ENCODE measurements around the gene ADAMTS8. TPM values are rescaled to one million over a fixed set of nuclear protein-coding genes. Genes with fewer than 3 reads are reported as not detected.

Gene ADAMTS8
- total RNA-seq, 1 donor from 2014 or later: not detected

DNA sequence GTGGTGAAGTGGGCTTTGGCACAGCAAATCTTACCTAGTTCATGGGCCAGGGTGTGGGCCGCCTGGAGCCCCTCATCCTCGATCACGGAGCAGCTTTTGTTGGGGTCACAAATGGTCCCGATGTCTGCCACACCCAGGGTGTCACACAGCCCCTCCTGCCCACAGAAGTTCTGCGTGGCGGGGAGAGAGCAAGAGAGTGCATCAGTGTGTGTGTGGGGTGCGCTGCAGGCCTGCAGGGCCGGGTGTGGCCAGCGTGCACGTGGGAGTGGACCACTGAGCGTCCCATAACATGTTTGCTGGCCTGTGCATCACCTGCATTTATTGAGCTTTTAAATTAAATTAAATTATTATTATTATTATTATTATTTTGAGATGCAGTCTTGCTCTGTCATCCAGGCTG lies 11.5 kb downstream of the ADAMTS8 start:
- intact Hi-C loops (cut with micrococcal nuclease): no loop called here
- Mint-ChIP-seq H3K9me3 (no peaks in the 10 kb centered on the region), H3K27me3 (ENCODE audit: low read depth) (peaks cover 10% of the 10 kb centered on the region), H3K4me3 (ENCODE audit: low read depth) (no peak overlapping the region), H3K27ac (no peak overlapping the region), H3K36me3 (ENCODE audit: low read depth) (no peaks in the 10 kb centered on the region), H3K4me1 (ENCODE audit: low read depth) (peaks cover 2% of the 10 kb centered on the region)
- no peak for DNase-seq (ENCODE audit: low spot score)

DNA sequence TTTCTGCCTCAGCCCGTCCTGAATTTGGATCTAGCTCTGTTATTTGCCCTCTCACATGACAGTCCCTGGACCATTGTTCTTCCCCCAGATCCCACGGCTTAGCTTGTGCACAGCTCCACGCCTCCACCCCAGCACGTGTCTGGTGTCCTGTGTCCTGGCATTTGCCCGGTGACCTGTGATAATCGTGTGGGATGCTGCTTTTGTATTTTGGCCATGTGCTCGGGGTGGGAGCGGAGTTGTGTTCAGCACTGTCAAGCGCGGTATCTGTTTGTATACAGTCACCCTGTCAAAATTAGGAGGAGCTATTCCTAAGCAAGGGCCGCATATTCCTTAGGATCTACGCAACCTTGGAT lies 11.9 kb downstream of the ADAMTS8 start:
- Mint-ChIP-seq H3K27ac (no peak overlapping the region), H3K27me3 (ENCODE audit: low read depth) (peaks cover 10% of the 10 kb centered on the region), H3K36me3 (ENCODE audit: low read depth) (no peaks in the 10 kb centered on the region), H3K4me3 (ENCODE audit: low read depth) (no peak overlapping the region), H3K9me3 (no peaks in the 10 kb centered on the region), H3K4me1 (ENCODE audit: low read depth) (peaks cover 2% of the 10 kb centered on the region)
- intact Hi-C loops (cut with micrococcal nuclease): no loop called here
- no peak for DNase-seq (ENCODE audit: low spot score)

DNA sequence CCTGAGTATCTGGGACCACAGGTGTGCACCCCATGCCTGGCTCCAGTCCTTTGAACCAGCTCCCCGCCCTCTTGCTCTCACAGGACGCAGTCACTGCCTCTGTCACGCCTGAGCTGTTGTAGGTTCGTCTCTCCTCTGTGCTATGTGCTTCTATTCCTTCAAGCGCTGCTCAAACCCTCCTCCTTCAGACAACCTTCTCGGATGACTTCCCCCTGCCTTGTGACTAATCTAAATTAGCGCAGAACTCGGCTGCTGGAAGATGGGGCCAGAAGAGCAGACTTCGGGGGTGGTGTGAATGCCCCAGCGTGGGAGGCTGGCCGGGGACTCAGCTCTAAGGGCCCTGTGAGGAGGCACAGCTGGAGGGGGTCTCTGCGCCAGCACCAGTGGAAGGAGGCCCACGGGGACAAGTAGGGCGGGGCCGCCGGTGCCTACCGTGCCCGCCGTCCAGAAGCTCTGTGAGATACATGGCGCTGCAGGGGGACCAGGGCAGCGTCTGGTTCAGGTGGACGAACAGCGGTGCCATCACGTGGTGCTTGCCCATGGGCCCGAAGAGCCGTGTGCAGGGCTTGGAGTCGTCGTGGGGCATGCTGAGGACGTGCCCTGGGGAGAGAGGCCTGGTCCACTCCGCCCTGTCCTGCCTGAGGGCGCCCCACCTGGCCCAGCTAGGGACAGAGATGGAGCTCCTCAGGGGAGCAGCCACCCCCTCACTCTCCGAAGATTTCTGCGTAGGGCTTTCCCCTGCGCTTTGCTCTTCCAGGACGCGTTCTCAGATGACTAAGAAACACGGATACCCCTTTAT lies 12.5 kb downstream of the ADAMTS8 start:
- Mint-ChIP-seq H3K27me3 (ENCODE audit: low read depth) (peaks cover 9% of the 10 kb centered on the region), H3K4me1 (ENCODE audit: low read depth) (peaks cover 2% of the 10 kb centered on the region), H3K27ac (no peak overlapping the region), H3K9me3 (no peaks in the 10 kb centered on the region), H3K4me3 (ENCODE audit: low read depth) (no peak overlapping the region), H3K36me3 (ENCODE audit: low read depth) (no peaks in the 10 kb centered on the region)
- intact Hi-C loops (cut with micrococcal nuclease): no loop called here
- DNase-seq (ENCODE audit: low spot score): no peak

DNA sequence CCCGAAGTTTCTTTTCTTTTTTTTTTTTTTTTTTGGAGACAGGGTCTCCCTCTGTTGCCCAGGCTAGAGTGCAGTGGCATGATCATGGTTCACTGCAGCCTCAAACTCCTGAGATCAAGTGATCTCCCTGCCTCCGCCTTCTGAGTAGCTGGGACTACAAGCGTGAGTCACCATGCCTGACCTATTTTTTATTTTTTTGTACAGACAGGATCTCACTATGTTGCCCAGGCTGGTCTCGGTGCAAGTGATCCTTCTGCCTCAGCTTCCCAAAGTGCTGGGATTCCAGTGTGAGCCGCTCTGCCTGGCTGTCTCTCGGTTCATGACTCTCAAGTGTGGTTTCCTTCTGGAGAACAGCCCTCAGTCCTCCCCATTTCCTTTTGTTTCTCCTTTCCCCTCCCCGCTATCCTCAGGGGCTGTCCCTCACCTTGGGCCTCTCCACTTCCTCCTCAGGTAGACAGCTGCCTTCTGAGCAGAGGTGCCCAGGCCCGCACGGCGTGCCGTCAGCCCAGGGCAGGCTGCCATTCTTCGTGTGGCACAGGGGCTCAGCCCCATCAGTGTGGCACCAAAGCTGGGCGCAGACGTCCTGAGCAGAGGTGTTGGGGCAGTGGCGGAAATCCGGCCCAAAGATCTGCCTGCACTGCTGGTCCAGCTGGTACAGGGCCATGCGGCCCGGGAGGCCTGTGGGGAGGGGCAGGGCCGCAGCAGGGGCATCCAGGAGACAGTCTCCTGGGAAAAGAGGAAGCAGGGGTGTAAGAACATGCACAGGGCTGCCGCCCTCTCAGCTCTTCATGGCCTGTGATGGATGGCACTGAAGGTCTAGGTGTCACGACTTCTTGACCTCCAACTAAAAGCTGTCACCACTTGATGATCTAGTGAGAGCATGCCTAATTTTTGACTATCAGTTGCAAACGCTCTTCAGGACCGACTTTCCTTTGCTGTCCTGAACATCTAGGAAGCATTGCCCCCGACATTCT lies 14.0 kb downstream of the ADAMTS8 start:
- Mint-ChIP-seq H3K36me3 (ENCODE audit: low read depth) (no peaks in the 10 kb centered on the region), H3K9me3 (no peaks in the 10 kb centered on the region), H3K27me3 (ENCODE audit: low read depth) (peaks cover 7% of the 10 kb centered on the region), H3K27ac (no peak overlapping the region), H3K4me1 (ENCODE audit: low read depth) (peaks cover 2% of the 10 kb centered on the region), H3K4me3 (ENCODE audit: low read depth) (no peak overlapping the region)
- intact Hi-C loops (cut with micrococcal nuclease): no loop called here
- no peak for DNase-seq (ENCODE audit: low spot score)

DNA sequence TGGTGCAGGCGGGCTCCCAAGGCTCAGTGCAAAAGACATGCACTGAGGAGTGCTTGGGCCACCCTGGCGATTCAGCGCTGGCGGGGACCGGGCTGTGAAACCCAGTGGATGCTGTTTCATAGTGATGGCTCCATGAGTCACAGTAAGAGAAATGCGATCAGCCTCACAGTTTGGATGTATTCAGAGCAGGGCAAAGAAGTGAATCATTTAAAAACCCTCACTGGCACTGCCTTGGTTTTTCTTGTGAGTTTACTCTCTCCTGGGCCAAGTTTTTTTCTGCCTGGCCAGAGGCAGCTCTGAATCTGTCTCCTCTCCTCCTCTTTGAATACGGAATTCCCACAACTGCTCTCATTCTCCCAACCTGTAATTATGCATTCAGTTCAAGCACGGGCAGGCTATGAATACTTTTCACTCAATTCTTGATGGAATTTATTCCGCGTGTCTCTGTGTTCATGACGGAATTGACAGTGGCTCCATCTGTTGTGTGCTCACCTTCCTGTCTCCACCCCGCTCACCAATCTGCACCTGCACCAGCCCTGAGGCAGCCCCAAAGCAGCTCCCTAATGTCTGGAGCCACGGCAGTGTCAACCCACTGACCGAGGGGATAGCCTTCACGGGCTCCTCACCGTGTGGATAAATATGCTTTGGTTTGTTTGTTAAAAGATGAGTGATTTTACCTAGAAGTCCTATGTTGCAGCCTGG lies 14.9 kb downstream of the ADAMTS8 start:
- H3K36me3 Mint-ChIP-seq (ENCODE audit: low read depth): no peaks in the 10 kb centered on the region
- H3K27ac Mint-ChIP-seq: no peak overlapping the region
- DNase-seq (ENCODE audit: low spot score): no peak
- intact Hi-C loops (cut with micrococcal nuclease): no loop called here
- peaks cover 2% of the 10 kb centered on the region for H3K4me1 Mint-ChIP-seq (ENCODE audit: low read depth)
- H3K27me3 Mint-ChIP-seq (ENCODE audit: low read depth): peaks cover 8% of the 10 kb centered on the region
- no peaks in the 10 kb centered on the region for H3K9me3 Mint-ChIP-seq
- H3K4me3 Mint-ChIP-seq (ENCODE audit: low read depth): no peak overlapping the region

DNA sequence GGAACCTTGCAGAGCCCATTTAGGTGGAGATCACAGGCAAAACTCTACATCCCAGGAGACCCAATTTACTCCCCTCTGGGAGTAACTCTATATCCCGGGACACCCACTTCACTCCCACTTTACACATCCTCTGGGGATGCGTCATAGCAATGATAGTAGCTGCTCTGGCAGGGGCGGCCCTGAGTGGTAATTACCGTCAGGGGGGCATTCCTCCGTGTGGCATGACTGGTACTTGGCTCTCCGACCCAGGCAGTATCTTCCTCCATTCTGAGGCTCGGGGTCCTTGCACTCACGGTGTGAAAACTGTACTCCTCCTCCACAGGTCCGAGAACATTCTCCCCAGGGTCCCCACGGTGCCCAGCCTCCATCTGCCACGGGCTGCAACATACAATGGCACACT lies 17.2 kb downstream of the ADAMTS8 start:
- Mint-ChIP-seq H3K27ac (no peak overlapping the region), H3K9me3 (no peaks in the 10 kb centered on the region), H3K4me1 (ENCODE audit: low read depth) (peaks cover 2% of the 10 kb centered on the region), H3K4me3 (ENCODE audit: low read depth) (no peak overlapping the region), H3K27me3 (ENCODE audit: low read depth) (peaks cover 6% of the 10 kb centered on the region), H3K36me3 (ENCODE audit: low read depth) (no peaks in the 10 kb centered on the region)
- intact Hi-C loops (cut with micrococcal nuclease): no loop called here
- DNase-seq (ENCODE audit: low spot score): no peak

DNA sequence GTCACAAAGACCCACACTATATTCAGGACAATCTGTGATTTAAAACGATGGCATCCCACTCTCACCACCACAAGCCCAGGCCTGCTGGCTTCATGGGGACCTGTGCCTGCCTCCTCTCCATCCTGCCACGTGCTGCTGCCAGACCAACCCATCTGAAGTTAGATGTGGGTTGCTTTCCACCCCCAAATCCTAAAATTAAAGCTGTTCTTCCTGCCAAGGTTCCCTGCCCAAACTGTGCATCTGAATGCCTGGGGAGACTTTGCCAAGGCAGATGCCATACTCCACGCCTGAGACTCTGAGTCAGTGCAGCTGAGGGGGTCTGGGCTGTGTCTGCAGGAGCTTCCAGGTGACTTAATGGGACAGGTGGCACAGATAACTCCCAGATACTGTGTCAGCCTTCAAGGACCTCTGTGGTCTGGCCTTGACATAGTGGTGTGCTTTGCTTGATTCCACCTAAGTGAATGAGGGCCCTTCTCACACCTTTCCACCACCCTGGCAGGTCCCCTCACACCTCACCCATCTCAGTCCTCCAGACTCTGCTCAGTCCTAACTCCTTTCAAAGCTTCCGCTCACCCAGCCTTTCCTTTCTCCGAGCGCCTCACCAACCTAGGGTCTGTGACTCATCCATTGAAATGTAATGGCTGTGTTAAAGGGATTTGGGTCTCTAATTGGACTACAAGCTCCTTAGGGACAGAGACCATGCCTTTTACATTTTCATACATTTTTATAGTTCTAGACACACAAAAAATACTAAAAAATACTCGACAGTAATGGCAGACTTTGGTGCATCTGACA lies 18.6 kb downstream of the ADAMTS8 start:
- Mint-ChIP-seq H3K27ac (no peak overlapping the region), H3K4me3 (ENCODE audit: low read depth) (no peak overlapping the region), H3K36me3 (ENCODE audit: low read depth) (no peaks in the 10 kb centered on the region), H3K9me3 (no peaks in the 10 kb centered on the region), H3K27me3 (ENCODE audit: low read depth) (peaks cover 6% of the 10 kb centered on the region), H3K4me1 (ENCODE audit: low read depth) (peaks cover 2% of the 10 kb centered on the region)
- intact Hi-C loops (cut with micrococcal nuclease): no loop called here
- no peak for DNase-seq (ENCODE audit: low spot score)

DNA sequence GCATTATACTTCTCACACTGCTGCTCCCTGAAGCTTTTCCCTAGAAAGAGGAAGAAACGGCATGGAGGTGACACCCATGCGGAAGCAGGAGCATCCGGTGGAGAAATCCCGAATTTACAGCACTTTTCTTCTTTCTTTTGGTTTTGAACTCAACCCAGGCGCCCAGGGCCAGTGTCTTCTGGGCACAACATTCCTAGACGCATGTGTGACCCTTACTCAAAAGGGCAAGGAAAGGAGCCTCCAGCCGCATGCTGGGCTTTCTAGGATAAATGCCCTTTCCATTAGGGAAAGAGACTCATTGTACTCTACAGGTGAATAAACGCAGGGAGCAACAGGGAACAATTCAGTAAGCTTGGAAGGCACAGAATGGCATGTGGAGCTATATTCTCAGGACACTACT lies 19.5 kb downstream of the ADAMTS8 start:
- Mint-ChIP-seq H3K4me3 (ENCODE audit: low read depth) (no peak overlapping the region), H3K27ac (no peak overlapping the region), H3K4me1 (ENCODE audit: low read depth) (no peaks in the 10 kb centered on the region), H3K27me3 (ENCODE audit: low read depth) (peaks cover 4% of the 10 kb centered on the region), H3K36me3 (ENCODE audit: low read depth) (no peaks in the 10 kb centered on the region), H3K9me3 (no peaks in the 10 kb centered on the region)
- no peak for DNase-seq (ENCODE audit: low spot score)
- intact Hi-C loops (cut with micrococcal nuclease): no loop called here

DNA sequence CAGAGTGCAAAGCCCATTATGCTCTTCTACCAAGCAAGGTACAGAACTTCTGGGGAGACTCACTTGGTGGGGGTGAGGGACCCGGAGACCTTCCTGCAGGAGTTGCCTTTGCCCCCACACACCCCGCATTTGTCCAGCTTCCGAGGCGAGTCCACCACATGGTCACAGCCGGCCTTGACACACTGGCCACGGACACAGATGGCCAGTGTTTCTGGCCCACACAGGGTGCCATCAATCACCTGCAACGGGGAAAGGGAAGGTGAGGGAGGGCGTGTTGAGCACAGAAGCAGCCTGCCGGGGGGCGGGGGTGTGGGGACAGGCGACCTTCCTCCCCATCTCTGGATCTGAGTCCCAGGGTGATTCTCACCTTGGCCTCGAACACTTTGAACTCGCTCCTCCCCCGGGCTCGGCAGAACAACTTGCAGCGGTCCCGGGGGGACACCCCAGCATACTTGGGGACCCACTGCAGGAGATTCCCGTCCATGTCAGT lies 20.0 kb downstream of the ADAMTS8 start:
- H3K36me3 Mint-ChIP-seq (ENCODE audit: low read depth): no peaks in the 10 kb centered on the region
- intact Hi-C loops (cut with micrococcal nuclease): no loop called here
- DNase-seq (ENCODE audit: low spot score): no peak
- no peaks in the 10 kb centered on the region for H3K4me1 Mint-ChIP-seq (ENCODE audit: low read depth)
- no peak overlapping the region for H3K4me3 Mint-ChIP-seq (ENCODE audit: low read depth)
- peaks cover 4% of the 10 kb centered on the region for H3K27me3 Mint-ChIP-seq (ENCODE audit: low read depth)
- H3K27ac Mint-ChIP-seq: no peak overlapping the region
- H3K9me3 Mint-ChIP-seq: no peaks in the 10 kb centered on the region

DNA sequence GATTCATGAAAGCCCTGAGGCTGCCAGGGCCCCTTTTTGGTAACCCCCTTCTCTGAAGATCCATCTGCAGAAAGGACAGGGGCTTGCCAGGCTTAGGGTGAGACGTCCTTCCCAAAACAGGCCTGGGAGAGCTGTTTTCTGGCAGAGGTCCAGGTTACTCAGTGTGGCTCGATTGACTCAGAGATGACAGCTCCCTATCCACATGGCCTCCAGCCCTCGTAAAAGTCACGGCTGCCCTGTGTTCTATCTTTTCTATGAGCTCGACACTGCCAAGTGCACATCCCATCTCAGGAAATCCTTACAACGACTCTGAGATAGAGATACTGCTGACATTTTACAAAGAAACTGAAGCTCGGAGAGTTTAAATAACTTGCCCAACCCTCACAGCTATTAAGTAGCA lies 20.4 kb downstream of the ADAMTS8 start:
- no peaks in the 10 kb centered on the region for H3K36me3 Mint-ChIP-seq (ENCODE audit: low read depth)
- H3K4me3 Mint-ChIP-seq (ENCODE audit: low read depth): no peak overlapping the region
- no peaks in the 10 kb centered on the region for H3K9me3 Mint-ChIP-seq
- H3K4me1 Mint-ChIP-seq (ENCODE audit: low read depth): peaks cover 1% of the 10 kb centered on the region
- intact Hi-C loops (cut with micrococcal nuclease): no loop called here
- no peak overlapping the region for H3K27ac Mint-ChIP-seq
- DNase-seq (ENCODE audit: low spot score): no peak
- H3K27me3 Mint-ChIP-seq (ENCODE audit: low read depth): peaks cover 5% of the 10 kb centered on the region

DNA sequence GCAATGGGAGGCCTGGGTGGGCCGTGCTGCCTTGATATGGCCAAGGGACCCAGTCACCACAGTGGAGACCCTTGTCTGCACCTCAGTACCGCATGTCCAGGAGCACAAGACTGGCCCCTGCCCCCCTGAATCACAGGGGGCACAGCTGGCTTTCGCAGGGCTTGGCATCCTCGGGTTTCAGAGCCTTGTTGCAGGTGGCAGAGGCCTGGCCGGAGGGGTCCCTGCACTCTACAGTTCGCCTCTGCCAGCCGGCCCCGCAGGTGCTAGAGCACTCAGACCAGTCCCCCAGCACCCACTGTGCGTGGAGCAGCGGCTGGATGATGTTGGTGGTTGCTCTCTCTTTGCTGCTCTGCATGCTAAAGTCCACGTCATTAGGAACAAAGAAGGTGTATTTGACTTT lies 23.0 kb downstream of the ADAMTS8 start:
- no peak for DNase-seq (ENCODE audit: low spot score)
- Mint-ChIP-seq H3K4me3 (ENCODE audit: low read depth) (no peak overlapping the region), H3K9me3 (no peaks in the 10 kb centered on the region), H3K36me3 (ENCODE audit: low read depth) (no peaks in the 10 kb centered on the region), H3K4me1 (ENCODE audit: low read depth) (peaks cover 4% of the 10 kb centered on the region), H3K27ac (no peak overlapping the region), H3K27me3 (ENCODE audit: low read depth) (peaks cover 16% of the 10 kb centered on the region)
- intact Hi-C loops (cut with micrococcal nuclease): no loop called here

DNA sequence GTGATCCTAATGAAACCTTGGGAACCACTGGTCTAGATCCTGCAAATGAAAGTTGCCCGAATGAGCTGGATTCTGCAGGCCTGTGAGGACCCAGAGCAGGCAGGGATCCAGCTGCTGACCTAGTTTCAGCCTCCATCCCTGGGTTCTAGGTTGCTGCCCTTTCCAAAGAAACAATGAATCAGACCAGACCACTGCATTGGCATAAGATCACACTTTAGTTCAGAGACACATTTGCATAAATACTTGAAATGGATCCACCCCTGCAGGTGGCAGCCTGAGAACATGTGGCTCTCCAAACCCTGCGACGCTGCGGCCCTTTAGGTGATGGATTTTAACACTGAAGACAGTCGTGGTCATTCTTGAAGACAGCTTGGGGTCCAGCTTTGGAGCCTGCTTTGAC lies 23.7 kb downstream of the ADAMTS8 start:
- Mint-ChIP-seq H3K27ac (no peak overlapping the region), H3K9me3 (no peaks in the 10 kb centered on the region), H3K4me3 (ENCODE audit: low read depth) (no peak overlapping the region), H3K4me1 (ENCODE audit: low read depth) (peaks cover 5% of the 10 kb centered on the region), H3K27me3 (ENCODE audit: low read depth) (peaks cover 22% of the 10 kb centered on the region), H3K36me3 (ENCODE audit: low read depth) (no peaks in the 10 kb centered on the region)
- DNase-seq (ENCODE audit: low spot score): no peak
- intact Hi-C loops (cut with micrococcal nuclease): no loop called here

Data from activated T-helper 2 cell treated with anti-CD3 and anti-CD28 coated beads, Interferon-gamma antibody, Interleukin-2, Interleukin-4, amounts not matched to agents 10 μg/mL and 5 μg/mL and 100 μg/mL, durations not matched to agents 14 hours and 24 hours and 36 hours (primary cell).